Subcutaneous adipose tissue (tissue), 4 donors: Measurements from ENCODE around the gene GABARAPL1. TPM values are rescaled to one million over a fixed set of nuclear protein-coding genes. Genes with fewer than 3 reads are reported as not detected.

Experiments
- total RNA-seq, 4 donors: library from RNA; depleted of rRNA; stranded (reverse); fragments of >200 nt; gene quantifications; one replicate each; pipeline ENCODE4 v1.1.0, GENCODE V29; 2016
- TF ChIP-seq, protein P1 (sequence below): fragments of 450-650 bp; IDR thresholded peaks from one replicate; pipeline ENCODE4 v1.5.1; 2016; ENCODE audit warnings: low read depth, mild to moderate bottlenecking, control low read depth, antibody characterized with exemption, moderate library complexity

Gene GABARAPL1
- total RNA-seq, 4 donors from 2014 or later, result 187 to 200 (median 190) TPM

DNA sequence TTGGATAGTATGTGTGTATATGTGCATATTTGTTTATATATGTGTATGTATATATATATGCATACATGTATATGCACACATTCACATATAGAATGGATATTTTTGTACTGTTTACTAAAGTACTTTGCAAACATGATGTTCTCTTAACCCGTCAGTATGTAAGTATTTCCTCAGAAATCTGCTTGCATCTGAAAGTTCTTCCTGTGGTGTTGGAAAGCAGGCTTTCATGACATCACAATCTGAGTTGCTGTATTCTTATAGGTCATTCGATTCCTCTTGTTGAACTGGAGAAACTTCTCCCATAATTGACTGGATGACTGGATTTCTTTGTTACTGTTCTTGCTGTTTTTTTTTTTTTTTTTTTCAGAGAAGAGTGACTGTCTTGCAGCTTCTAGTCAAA, 29.1 kb downstream of the GABARAPL1 start:
- TF ChIP-seq, protein P1, sequence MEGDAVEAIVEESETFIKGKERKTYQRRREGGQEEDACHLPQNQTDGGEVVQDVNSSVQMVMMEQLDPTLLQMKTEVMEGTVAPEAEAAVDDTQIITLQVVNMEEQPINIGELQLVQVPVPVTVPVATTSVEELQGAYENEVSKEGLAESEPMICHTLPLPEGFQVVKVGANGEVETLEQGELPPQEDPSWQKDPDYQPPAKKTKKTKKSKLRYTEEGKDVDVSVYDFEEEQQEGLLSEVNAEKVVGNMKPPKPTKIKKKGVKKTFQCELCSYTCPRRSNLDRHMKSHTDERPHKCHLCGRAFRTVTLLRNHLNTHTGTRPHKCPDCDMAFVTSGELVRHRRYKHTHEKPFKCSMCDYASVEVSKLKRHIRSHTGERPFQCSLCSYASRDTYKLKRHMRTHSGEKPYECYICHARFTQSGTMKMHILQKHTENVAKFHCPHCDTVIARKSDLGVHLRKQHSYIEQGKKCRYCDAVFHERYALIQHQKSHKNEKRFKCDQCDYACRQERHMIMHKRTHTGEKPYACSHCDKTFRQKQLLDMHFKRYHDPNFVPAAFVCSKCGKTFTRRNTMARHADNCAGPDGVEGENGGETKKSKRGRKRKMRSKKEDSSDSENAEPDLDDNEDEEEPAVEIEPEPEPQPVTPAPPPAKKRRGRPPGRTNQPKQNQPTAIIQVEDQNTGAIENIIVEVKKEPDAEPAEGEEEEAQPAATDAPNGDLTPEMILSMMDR, result no peak

DNA sequence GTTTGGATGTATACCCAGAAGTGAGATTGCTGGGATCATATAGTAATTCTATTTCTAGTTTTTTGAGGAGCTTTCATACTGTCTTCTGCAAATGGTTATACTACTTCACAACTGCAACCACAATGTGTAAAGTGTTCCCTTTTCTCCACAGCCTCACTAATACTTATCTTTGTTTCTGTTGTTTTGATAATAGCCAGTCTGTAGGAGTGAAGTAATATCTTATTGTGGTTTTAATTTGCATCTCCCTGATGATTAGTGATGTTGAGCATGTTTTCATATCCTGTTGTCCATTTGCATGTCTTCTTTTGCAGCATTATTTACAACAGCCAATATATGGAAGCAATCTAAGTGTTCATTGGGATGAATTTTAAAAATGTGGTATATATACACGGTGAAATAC, 29.9 kb downstream of the GABARAPL1 start:
- TF ChIP-seq, protein P1, result no peak

DNA sequence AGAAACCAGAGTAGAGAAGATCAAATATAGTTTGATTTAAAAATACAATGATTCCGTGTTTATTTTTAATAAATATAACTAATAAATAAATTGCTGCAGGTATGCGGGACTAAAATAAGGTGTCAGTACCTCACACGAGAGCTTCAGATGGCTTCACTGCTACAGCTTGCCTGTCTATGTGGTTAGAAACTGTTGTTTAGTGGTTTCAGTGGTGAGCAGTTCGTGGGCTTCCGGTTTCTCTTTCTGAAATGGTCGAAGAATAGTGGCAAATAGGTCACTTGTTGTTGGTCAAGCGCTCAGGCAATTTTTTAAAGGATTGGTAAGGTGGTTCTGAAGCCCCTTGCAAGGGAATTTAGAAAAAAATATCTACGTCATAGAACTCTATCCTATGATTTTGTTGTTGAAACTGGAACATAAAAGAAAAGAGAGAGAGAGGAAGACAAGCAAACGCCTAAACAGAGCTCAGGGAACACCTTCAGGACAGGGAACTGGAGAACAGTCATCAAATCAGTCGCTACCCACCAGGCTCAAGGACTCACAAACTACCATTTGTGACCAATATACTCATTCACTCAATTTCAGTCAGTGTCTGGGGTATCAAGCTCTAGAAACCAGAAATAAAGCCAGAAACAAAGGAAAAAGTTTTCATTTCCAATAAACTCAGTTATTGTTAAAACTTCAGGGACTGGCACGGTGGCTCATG, 31.3 kb downstream of the GABARAPL1 start:
- TF ChIP-seq, protein P1, result no peak

DNA sequence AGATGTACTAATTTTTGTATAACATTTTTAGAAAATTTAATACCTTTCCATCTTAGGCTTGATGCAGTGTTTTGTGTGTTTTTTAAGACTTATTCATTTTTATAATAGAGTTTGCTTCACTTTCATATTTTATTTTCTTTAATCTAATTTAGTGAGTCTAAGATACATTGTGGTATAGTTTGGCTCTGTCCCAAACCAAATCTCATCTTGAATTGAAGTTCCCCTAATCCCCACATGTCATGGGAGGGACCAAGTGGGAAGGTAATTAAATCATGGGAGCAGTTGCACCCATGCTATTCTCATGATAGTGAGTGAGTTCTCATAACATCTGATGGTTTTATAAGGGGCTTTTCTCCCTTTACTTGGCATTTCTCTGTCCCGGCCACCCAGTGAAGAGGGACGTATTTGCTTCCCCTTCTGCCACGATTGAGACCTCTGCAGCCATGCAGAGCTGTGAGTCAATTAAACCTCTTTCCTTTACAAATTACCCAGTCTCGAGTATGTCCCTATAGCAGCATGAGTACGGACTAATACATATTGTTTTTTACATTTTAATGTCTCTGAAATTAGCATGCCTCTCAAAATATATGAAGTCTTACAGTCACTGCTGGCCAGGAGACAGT, 34.9 kb downstream of the GABARAPL1 start:
- TF ChIP-seq, protein P1, result no peak

DNA sequence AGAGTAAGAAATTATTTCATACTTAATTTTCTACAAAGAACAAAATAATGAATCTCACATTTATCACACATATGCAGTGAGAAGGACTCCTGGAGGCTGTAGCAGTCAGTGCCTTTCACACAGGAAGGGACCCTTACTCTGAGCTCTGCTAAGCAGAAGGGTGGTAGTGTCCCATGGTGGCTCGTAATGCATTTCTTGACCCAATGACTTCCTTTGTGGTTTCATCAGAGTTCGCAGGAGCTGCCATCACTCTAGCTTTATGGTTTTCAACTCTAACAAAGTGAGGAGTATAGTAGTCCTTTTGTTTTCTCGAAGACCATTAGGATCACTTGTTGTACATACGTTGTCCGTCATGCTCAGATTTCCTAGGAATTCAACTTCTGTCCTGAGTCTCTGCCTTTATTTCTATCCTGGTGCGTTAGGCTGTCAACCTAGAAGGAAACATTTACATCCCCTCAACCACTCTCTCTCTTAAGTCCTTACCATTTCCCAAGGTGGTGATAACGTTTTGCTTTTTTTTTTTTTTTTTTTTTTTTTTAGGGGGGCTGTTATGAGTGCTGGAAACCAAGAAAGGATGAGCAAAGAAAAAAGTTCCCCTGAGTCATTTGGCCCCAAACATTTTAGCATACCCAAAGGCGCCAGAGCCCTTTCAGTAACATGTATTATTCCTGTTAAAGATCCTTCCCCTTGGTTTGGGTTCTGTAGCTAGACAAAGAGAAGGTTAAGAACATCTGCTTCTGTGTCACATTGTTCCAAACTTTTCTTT, 37.2 kb downstream of the GABARAPL1 start:
- TF ChIP-seq, protein P1, result no peak

DNA sequence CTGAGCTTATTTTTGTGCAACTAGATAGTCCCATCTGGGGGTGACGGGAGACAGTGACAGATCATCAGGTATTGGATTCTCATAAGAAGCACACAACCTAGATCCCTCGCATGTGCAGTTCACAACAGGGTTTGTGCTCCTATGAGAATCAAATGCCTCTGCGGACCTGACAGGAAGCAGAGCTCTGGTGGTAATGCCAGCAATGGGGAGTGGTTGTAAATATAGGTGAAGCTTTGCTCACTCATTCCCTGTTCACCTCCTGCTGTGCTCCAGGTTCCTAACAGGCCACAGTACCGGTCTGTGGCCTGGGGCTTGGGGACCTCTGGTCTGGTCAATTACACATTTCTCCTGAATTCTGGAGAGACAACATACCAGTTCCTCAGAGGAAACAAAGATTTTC, 39.0 kb downstream of the GABARAPL1 start:
- TF ChIP-seq, protein P1, result no peak

DNA sequence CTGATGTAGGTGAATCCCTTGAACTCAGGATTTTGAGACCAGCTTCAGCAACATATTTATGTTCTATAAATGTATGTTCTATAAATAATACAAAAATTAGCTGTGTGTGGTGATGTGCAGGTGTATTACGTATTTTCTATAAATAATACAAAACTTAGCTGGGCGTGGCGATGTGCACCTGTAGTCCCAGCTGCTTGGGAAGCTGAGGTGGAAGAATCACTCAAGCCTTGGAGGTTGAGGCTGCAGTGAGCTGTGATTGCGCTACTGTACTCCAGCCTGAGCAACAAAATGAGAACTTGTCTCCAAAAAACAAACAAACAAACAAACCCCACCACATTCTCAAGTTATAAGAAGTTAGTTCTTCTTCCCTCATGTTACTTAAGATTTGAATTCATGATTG, 39.5 kb downstream of the GABARAPL1 start:
- TF ChIP-seq, protein P1, result no peak
